Adrenal gland (tissue), 5 donors: ENCODE data around the gene ATRN.

Source experiments
- CTCF ChIP-seq, 6 experiments: fragments of 450-650 bp in 4 of 6; fragments of 200-600 bp in 2 of 6; sonication (generic) in 1 of 6; IDR thresholded peaks; 1 replicate in 5 of 6; 2 replicates in 1 of 6; pipeline versions ENCODE4 v1.5.1 to v1.8.0; 2016 to 2021; ENCODE audit warnings: antibody characterized with exemption in 6 of 6, mild to moderate bottlenecking in 2 of 6, moderate library complexity in 1 of 6
- POLR2A ChIP-seq, 2 donors: fragments of 450-650 bp; IDR thresholded peaks; one replicate each; pipeline ENCODE4 v1.6.1; 2017; ENCODE audit warnings: antibody characterized with exemption in 2 of 2, mild to moderate bottlenecking in 2 of 2, moderate library complexity in 1 of 2
- donor health status: DM: no; HTN: no; CAD: no.

GRCh38 chr20:3669710-3670367, 199.0 kb downstream of the ATRN start:
- TF ChIP-seq CTCF (IDR thresholded peaks at IDR 0.05) = no peak
- TF ChIP-seq POLR2A (IDR thresholded peaks at IDR 0.05) = no peak
